ENCODE results near the gene MBNL2. TPM values are rescaled to one million over a fixed set of nuclear protein-coding genes. Genes with fewer than 3 reads are reported as not detected.

The MBNL2 gene
- total RNA-seq, 1 experiment from 2014 or later: 74.3 TPM

DNA sequence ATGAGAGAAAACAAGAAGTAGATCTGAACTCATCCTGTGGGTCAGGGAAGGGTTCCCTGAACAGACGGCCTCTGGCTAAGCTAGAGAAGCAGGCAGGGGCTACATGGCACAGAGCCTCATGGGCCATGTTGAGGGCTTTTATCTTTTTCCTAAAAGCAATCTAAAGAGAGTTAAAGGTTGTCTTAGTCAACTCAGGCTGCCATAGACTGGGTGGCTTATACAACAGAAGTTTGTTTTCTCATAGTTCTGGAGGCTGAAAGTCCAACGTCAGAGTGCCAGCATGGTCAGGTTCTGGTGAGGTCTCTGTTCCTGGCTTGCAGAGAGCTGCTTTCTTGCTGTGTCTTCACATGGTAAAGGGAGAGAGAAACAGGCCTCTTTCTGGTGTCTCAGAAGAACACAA lies 2.9 kb upstream of the MBNL2 start:
- H3K27me3 Mint-ChIP-seq (ENCODE audit: insufficient read depth, unreplicated experiment): no peaks in the 10 kb centered on the region
- no TSS peak for BruUV-seq (replicated peaks)
- no peaks in the 10 kb centered on the region for H3K9me3 Mint-ChIP-seq (ENCODE audit: unreplicated experiment)
- no peak overlapping the region for H3K4me3 Mint-ChIP-seq (ENCODE audit: unreplicated experiment)
- POLR2A ChIA-PET: interaction anchor here (1.1 to 1.4 kb wide), 3 partner anchors 28 to 104 kb away, joined by 3 read pairs; no protein-coding TSS in a partner anchor
- CTCF ChIA-PET: interaction anchor here (0.8 to 2.9 kb wide), 7 partner anchors 9 to 141 kb away, joined by 3 to 26 read pairs (median 4); no protein-coding TSS in a partner anchor
- no peak overlapping the region for H3K27ac Mint-ChIP-seq (ENCODE audit: low read depth, unreplicated experiment)
- TF ChIP-seq, protein P1, sequence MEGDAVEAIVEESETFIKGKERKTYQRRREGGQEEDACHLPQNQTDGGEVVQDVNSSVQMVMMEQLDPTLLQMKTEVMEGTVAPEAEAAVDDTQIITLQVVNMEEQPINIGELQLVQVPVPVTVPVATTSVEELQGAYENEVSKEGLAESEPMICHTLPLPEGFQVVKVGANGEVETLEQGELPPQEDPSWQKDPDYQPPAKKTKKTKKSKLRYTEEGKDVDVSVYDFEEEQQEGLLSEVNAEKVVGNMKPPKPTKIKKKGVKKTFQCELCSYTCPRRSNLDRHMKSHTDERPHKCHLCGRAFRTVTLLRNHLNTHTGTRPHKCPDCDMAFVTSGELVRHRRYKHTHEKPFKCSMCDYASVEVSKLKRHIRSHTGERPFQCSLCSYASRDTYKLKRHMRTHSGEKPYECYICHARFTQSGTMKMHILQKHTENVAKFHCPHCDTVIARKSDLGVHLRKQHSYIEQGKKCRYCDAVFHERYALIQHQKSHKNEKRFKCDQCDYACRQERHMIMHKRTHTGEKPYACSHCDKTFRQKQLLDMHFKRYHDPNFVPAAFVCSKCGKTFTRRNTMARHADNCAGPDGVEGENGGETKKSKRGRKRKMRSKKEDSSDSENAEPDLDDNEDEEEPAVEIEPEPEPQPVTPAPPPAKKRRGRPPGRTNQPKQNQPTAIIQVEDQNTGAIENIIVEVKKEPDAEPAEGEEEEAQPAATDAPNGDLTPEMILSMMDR (IDR thresholded peaks at IDR 0.05; ENCODE audit: unreplicated experiment): no peak
- H3K36me3 Mint-ChIP-seq (ENCODE audit: insufficient read depth, unreplicated experiment): peaks cover 7% of the 10 kb centered on the region
- no peak for DNase-seq (ENCODE audit: unreplicated experiment)
- peaks cover 12% of the 10 kb centered on the region for H3K4me1 Mint-ChIP-seq (ENCODE audit: insufficient read depth, unreplicated experiment)
- intact Hi-C loops (cut with micrococcal nuclease): no loop called here

DNA sequence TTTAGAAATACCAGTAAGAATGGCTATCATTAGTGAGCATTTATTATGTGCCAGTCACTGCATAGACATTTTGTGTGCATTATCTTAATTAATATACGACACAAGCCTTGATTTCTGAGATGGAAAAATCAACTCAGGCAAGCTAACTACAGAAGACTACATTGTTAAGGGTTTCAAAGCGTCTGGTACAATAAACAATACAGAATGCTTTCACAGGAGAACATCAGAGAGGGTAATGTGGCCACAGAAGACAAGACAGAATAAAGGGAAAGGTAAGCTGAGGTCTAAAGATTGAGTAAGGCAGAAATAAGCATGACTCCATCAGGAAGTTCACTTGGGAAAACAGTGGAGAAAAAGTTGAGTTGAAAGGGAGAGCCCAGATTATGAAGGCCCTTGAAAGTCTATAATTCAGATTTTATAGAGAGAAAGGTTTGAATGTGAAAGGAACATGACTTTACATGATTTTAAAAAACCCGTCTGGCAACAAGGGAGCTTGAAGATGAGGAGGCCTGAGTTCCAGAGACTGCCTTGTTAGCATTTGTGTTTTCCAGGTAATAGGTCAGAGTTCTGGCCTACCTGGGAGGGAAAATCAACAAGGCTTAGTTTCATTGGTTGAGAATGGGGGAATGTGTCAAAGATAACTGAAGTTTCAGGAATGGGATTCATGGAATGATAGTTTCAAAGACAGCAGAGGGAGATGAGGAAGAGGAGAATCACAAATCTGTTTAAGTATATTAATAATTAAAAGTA lies 1.8 kb upstream of the MBNL2 start:
- Mint-ChIP-seq H3K4me1 (ENCODE audit: insufficient read depth, unreplicated experiment) (peaks cover 20% of the 10 kb centered on the region), H3K9me3 (ENCODE audit: unreplicated experiment) (no peaks in the 10 kb centered on the region), H3K4me3 (ENCODE audit: unreplicated experiment) (no peak overlapping the region), H3K27me3 (ENCODE audit: insufficient read depth, unreplicated experiment) (no peaks in the 10 kb centered on the region), H3K27ac (ENCODE audit: low read depth, unreplicated experiment) (peak overlapping the region; percentile 1), H3K36me3 (ENCODE audit: insufficient read depth, unreplicated experiment) (peaks cover 7% of the 10 kb centered on the region)
- no peak for DNase-seq (ENCODE audit: unreplicated experiment)
- TF ChIP-seq, protein P1 (IDR thresholded peaks at IDR 0.05; ENCODE audit: unreplicated experiment): no peak
- ChIA-PET POLR2A (interaction anchor here (0.9 to 1.4 kb wide), 5 partner anchors 9 to 105 kb away, joined by 3 to 4 read pairs (median 3); no protein-coding TSS in a partner anchor), CTCF (interaction anchor here (0.5 to 2.9 kb wide), 11 partner anchors 12 to 205 kb away, joined by 3 to 26 read pairs (median 3); no protein-coding TSS in a partner anchor)
- BruUV-seq (replicated peaks): no TSS peak
- intact Hi-C loops (cut with micrococcal nuclease): loop anchor here (5.0 kb wide), 1 partner anchor 592 kb away; no protein-coding TSS in a partner anchor

DNA sequence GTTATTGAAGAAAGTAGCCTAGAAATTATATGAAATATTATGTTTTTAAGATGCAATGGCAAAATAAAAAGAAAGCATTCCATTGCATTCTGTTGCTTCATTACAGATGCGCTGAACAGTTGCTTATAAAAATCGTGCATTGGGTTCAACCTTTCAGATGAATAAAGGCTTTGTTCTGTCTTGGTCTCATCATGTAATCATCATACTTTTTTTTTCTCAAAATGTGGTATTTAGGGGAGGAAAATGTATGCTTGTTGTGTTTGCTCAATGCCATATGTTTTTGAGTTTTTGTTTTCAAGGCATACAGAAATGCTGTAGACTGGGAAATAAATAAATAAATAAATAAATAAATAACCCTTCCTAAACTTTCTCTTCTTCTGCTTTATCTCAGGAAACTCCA lies 1.1 kb upstream of the MBNL2 start:
- ChIA-PET CTCF (interaction anchor here (0.7 to 10.1 kb wide), 17 partner anchors 9 to 1816 kb away, joined by 3 to 114 read pairs (median 10); no protein-coding TSS in a partner anchor), POLR2A (interaction anchor here (0.9 to 11.7 kb wide), 26 partner anchors 9 to 1168 kb away, joined by 3 to 423 read pairs (median 36); partner anchors contain the start of genes RAP2A and UGGT2)
- intact Hi-C loops (cut with micrococcal nuclease): loop anchor here (5.0 kb wide), 1 partner anchor 591 kb away; no protein-coding TSS in a partner anchor
- DNase-seq (ENCODE audit: unreplicated experiment): no peak
- peaks cover 7% of the 10 kb centered on the region for H3K36me3 Mint-ChIP-seq (ENCODE audit: insufficient read depth, unreplicated experiment)
- H3K27me3 Mint-ChIP-seq (ENCODE audit: insufficient read depth, unreplicated experiment): no peaks in the 10 kb centered on the region
- H3K9me3 Mint-ChIP-seq (ENCODE audit: unreplicated experiment): no peaks in the 10 kb centered on the region
- no peak overlapping the region for H3K27ac Mint-ChIP-seq (ENCODE audit: low read depth, unreplicated experiment)
- H3K4me3 Mint-ChIP-seq (ENCODE audit: unreplicated experiment): peak overlapping the region; percentile 91
- peaks cover 26% of the 10 kb centered on the region for H3K4me1 Mint-ChIP-seq (ENCODE audit: insufficient read depth, unreplicated experiment)
- no TSS peak for BruUV-seq (replicated peaks)
- TF ChIP-seq, protein P1 (IDR thresholded peaks at IDR 0.05; ENCODE audit: unreplicated experiment): no peak

DNA sequence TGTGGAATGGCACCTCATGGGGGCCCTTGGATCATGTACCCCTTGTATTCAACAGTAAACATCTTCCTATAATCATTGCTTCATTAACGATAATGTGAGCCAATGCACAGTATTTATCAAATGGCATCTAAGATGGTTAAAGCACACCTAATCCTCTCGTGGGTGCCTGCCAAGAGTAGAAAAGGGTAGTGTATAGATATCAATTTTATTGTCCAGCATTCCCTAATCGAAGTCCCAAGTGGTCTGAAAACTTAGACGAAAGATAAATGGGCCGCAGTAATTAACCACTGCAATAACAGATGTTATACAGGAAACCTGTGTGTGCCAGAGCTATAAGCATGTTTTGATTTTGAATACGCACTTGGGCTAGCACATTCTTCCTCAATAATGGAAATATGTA lies 667 bp upstream of the MBNL2 start:
- TF ChIP-seq, protein P1 (IDR thresholded peaks at IDR 0.05; ENCODE audit: unreplicated experiment): no peak
- DNase-seq (ENCODE audit: unreplicated experiment): no peak
- Mint-ChIP-seq H3K27me3 (ENCODE audit: insufficient read depth, unreplicated experiment) (no peaks in the 10 kb centered on the region), H3K36me3 (ENCODE audit: insufficient read depth, unreplicated experiment) (peaks cover 7% of the 10 kb centered on the region), H3K4me3 (ENCODE audit: unreplicated experiment) (peak overlapping the region; percentile 91), H3K4me1 (ENCODE audit: insufficient read depth, unreplicated experiment) (peaks cover 26% of the 10 kb centered on the region), H3K27ac (ENCODE audit: low read depth, unreplicated experiment) (peak overlapping the region; percentile 94), H3K9me3 (ENCODE audit: unreplicated experiment) (no peaks in the 10 kb centered on the region)
- ChIA-PET POLR2A (interaction anchor here (0.5 to 11.7 kb wide), 38 partner anchors 9 to 1828 kb away, joined by 3 to 423 read pairs (median 10); partner anchors contain the start of genes DNAJC3, RAP2A and UGGT2), CTCF (interaction anchor here (0.7 to 10.1 kb wide), 25 partner anchors 9 to 1816 kb away, joined by 3 to 114 read pairs (median 7); no protein-coding TSS in a partner anchor)
- TSS peak; percentile 20 for BruUV-seq (replicated peaks)
- intact Hi-C loops (cut with micrococcal nuclease): loop anchor here (5.0 kb wide), 1 partner anchor 591 kb away; no protein-coding TSS in a partner anchor

Measured in MCF 10A (cell line).